ENCODE measurements around the gene RFPL3.

- TF ChIP-seq CTCF (IDR thresholded peaks at IDR 0.05): no peak
- TF ChIP-seq POLR2A (IDR thresholded peaks at IDR 0.05): no peak
Observed at GRCh38 chr22:32341122-32341740, 16.4 kb upstream of the RFPL3 start.

Data from right lobe of liver (tissue), 4 donors.